RWPE1 (cell line): Measurements from ENCODE around the gene EIF3D.

Experiments
- CTCF ChIA-PET: fragments of 350-600 bp; sonication (Branson Sonifier 250); formaldehyde crosslinking; extraction: SDS; loops from one replicate; lab custom pipeline; 2021; lab: Yijun Ruan, JAX
- POLR2A ChIA-PET: fragments of 400-600 bp; formaldehyde crosslinking; extraction: SDS; loops from one replicate; lab custom pipeline; 2020; ENCODE audit warnings: antibody characterized with exemption; ENCODE audit not compliant: low non-redundant PET; lab: Yijun Ruan, JAX
- DNase-seq: peaks from one replicate; pipeline ENCODE4 v3.0.0; 2012; ENCODE audit warnings: low spot score
- H3K27ac ChIP-seq: fragments of 450-650 bp; 2 replicates; pipeline ENCODE4 v1.5.1; 2017
- CTCF ChIP-seq: fragments of 450-650 bp; conservative IDR thresholded peaks from 2 replicates; pipeline ENCODE4 v1.5.1; 2017; ENCODE audit warnings: low read depth, mild to moderate bottlenecking

EIF3D gene

GRCh38 chr22:36528795-36529751, at the start of gene EIF3D:
EIF3D (minus strand) TSS chr22:36529166; CDS start chr22:36526121, 3,045 bp downstream.
- H3K27ac ChIP-seq = peak within 1 kb of the TSS; percentile 94
- ChIA-PET CTCF (interaction anchor here (0.7 kb wide), 1 partner anchor 201 kb away, joined by 3 read pairs; no protein-coding TSS in a partner anchor), POLR2A (no interaction called here)
- TF ChIP-seq CTCF = no peak
- DNase-seq = peak; percentile 84

GRCh38 chr22:36578619-36579018, 49.7 kb upstream of the EIF3D start:
- ChIA-PET POLR2A (no interaction called here), CTCF (no interaction called here)
- no peak for DNase-seq
- TF ChIP-seq CTCF = no peak
- H3K27ac ChIP-seq = no peak overlapping the region

- CTCF ChIA-PET = no interaction called here
- DNase-seq = peak; percentile 39
- no peak for TF ChIP-seq CTCF
- POLR2A ChIA-PET = no interaction called here
- H3K27ac ChIP-seq = no peak overlapping the region
These were observed 48.1 kb upstream of the EIF3D start for GRCh38 chr22:36577019-36577418.

GRCh38 chr22:36574728-36575127, 45.8 kb upstream of the EIF3D start:
- CTCF ChIA-PET = no interaction called here
- no peak for DNase-seq
- H3K27ac ChIP-seq = no peak overlapping the region
- no peak for TF ChIP-seq CTCF
- POLR2A ChIA-PET = no interaction called here

- ChIA-PET POLR2A (no interaction called here), CTCF (no interaction called here)
- DNase-seq = no peak
These were observed 44.9 kb upstream of the EIF3D start for GRCh38 chr22:36573815-36574363.

GRCh38 chr22:36571991-36572390, 43.0 kb upstream of the EIF3D start:
- CTCF ChIA-PET = no interaction called here
- TF ChIP-seq CTCF = no peak
- DNase-seq = no peak
- POLR2A ChIA-PET = no interaction called here
- no peak overlapping the region for H3K27ac ChIP-seq

More at GRCh38 chr22:36573815-36574363, 44.9 kb upstream of the EIF3D start:
- no peak for TF ChIP-seq CTCF
- no peak overlapping the region for H3K27ac ChIP-seq
